ENCODE measurements around the gene MPLKIP. TPM values are rescaled to one million over a fixed set of nuclear protein-coding genes. Genes with fewer than 3 reads are reported as not detected.
"Not testable (repeated sequence)": the region's sequence is repeated elsewhere in the genome, so short reads cannot be mapped to it uniquely, and the experiment has no call there.

MPLKIP gene
- total and polyA plus RNA-seq, 3 donors from 2014 or later = 29.6 to 61.3 (median 47.7) TPM

DNA sequence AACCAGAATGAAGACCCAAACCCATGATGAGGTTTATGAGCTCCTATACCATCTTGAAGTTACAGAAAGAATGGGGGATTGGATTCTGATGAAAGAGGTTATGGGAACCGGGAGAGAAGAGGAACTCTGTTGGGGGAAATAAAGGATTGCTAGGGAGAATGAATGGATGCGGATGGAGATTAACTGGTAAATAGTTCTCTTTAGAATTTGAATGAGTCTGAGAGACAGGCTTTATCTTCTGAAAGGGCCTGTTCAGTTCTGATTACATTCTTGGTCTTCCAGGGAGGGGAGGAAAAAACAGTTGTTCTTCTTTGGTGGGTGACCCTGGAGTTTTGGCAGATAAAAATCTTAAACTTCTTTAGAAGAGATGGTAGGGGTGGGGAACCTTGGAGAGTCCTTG, 14.2 kb upstream of the MPLKIP start:
- intact Hi-C loops (cut with DNase I; ENCODE audit: low total_unique reads) = no loop called here
- no peak overlapping the region for H3K4me3 ChIP-seq
- DNase-seq = no peak
- H3K36me3 ChIP-seq (ENCODE audit: low read depth, missing control alignments) = no peaks in the 10 kb centered on the region
- no peaks in the 10 kb centered on the region for H3K27me3 ChIP-seq
- H3K9me3 ChIP-seq = no peaks in the 10 kb centered on the region
- no peak overlapping the region for H3K27ac ChIP-seq
- 78 to 84% methylated on average over 2 of the region's 2 CpGs for WGBS, 2 donors
- TF ChIP-seq, protein P1, sequence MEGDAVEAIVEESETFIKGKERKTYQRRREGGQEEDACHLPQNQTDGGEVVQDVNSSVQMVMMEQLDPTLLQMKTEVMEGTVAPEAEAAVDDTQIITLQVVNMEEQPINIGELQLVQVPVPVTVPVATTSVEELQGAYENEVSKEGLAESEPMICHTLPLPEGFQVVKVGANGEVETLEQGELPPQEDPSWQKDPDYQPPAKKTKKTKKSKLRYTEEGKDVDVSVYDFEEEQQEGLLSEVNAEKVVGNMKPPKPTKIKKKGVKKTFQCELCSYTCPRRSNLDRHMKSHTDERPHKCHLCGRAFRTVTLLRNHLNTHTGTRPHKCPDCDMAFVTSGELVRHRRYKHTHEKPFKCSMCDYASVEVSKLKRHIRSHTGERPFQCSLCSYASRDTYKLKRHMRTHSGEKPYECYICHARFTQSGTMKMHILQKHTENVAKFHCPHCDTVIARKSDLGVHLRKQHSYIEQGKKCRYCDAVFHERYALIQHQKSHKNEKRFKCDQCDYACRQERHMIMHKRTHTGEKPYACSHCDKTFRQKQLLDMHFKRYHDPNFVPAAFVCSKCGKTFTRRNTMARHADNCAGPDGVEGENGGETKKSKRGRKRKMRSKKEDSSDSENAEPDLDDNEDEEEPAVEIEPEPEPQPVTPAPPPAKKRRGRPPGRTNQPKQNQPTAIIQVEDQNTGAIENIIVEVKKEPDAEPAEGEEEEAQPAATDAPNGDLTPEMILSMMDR (IDR thresholded peaks at IDR 0.05) = no peak
- TF ChIP-seq POLR2A (IDR thresholded peaks at IDR 0.05) = no peak
- no peaks in the 10 kb centered on the region for H3K4me1 ChIP-seq

GRCh38 chr7:40148247-40148580, 13.8 kb upstream of the MPLKIP start:
- DNase-seq; H3K27ac ChIP-seq; H3K36me3 ChIP-seq (ENCODE audit: low read depth, missing control alignments); H3K4me3 ChIP-seq; H3K27me3 ChIP-seq; H3K4me1 ChIP-seq; H3K9me3 ChIP-seq; intact Hi-C loops (cut with DNase I; ENCODE audit: low total_unique reads): not testable (repeated sequence)
- WGBS, 2 donors = 70 to 90% methylated on average over 7 of the region's 7 CpGs

GRCh38 chr7:40147371-40148246, 13.2 kb upstream of the MPLKIP start:
- Histone ChIP-seq H3K4me1 (no peaks in the 10 kb centered on the region), H3K36me3 (ENCODE audit: low read depth, missing control alignments) (no peaks in the 10 kb centered on the region), H3K4me3 (no peak overlapping the region), H3K27me3 (no peaks in the 10 kb centered on the region), H3K9me3 (no peaks in the 10 kb centered on the region), H3K27ac (no peak overlapping the region)
- WGBS, 2 donors = 72 to 88% methylated on average over 19 of the region's 19 CpGs
- intact Hi-C loops (cut with DNase I; ENCODE audit: low total_unique reads) = no loop called here
- no peak for TF ChIP-seq POLR2A (IDR thresholded peaks at IDR 0.05)
- TF ChIP-seq, protein P1 (IDR thresholded peaks at IDR 0.05) = no peak
- no peak for DNase-seq

GRCh38 chr7:40145596-40146130, 11.2 kb upstream of the MPLKIP start:
- intact Hi-C loops (cut with DNase I; ENCODE audit: low total_unique reads); H3K36me3 ChIP-seq (ENCODE audit: low read depth, missing control alignments); DNase-seq; H3K9me3 ChIP-seq; H3K4me3 ChIP-seq; H3K4me1 ChIP-seq; H3K27ac ChIP-seq; H3K27me3 ChIP-seq: not testable (repeated sequence)
- WGBS, 2 donors = 75 to 76% methylated on average over 3 of the region's 3 CpGs

DNA sequence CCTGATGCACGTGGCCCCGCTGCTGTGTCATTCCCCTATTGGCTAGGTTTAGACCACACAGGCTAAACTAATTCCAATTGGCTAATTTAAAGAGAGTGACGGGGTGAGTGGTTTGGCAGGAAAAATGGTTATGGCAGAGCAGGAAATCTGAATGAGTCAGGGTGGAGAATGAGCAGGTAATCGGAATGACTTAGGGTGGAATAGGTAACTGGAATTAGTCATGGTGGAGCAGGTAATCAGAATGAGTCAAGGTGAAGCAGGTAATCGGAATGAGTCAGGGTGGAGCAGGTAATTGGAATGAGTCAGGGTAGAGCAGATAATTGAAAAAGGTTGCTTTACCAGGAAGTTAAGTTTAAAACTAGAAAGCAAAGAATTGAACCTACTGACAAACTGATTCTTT, 7.5 kb upstream of the MPLKIP start:
- H3K4me3 ChIP-seq; DNase-seq; H3K4me1 ChIP-seq; H3K27me3 ChIP-seq; H3K36me3 ChIP-seq (ENCODE audit: low read depth, missing control alignments); intact Hi-C loops (cut with DNase I; ENCODE audit: low total_unique reads); H3K27ac ChIP-seq; H3K9me3 ChIP-seq: not testable (repeated sequence)
- 94 to 95% methylated on average over 5 of the region's 5 CpGs for WGBS, 2 donors

- DNase-seq; H3K36me3 ChIP-seq (ENCODE audit: low read depth, missing control alignments); H3K27me3 ChIP-seq; H3K4me3 ChIP-seq; intact Hi-C loops (cut with DNase I; ENCODE audit: low total_unique reads); H3K4me1 ChIP-seq; H3K9me3 ChIP-seq; H3K27ac ChIP-seq: not testable (repeated sequence)
- WGBS, 2 donors = 95 to 97% methylated on average over 13 of the region's 13 CpGs
Measured at GRCh38 chr7:40139891-40140290, 5.5 kb upstream of the MPLKIP start.

GRCh38 chr7:40138973-40139372, 4.6 kb upstream of the MPLKIP start:
- DNase-seq = no peak
- intact Hi-C loops (cut with DNase I; ENCODE audit: low total_unique reads) = no loop called here
- H3K4me3 ChIP-seq = no peak overlapping the region
- 88 to 92% methylated on average over 5 of the region's 5 CpGs for WGBS, 2 donors
- no peaks in the 10 kb centered on the region for H3K4me1 ChIP-seq
- no peak for TF ChIP-seq POLR2A (IDR thresholded peaks at IDR 0.05)
- TF ChIP-seq, protein P1 (IDR thresholded peaks at IDR 0.05) = no peak
- no peaks in the 10 kb centered on the region for H3K27me3 ChIP-seq
- H3K36me3 ChIP-seq (ENCODE audit: low read depth, missing control alignments) = no peaks in the 10 kb centered on the region
- no peaks in the 10 kb centered on the region for H3K9me3 ChIP-seq
- H3K27ac ChIP-seq = no peak overlapping the region

Measured in testis (tissue), 3 donors.